ENCODE measurements around the gene BPTF. TPM values are rescaled to one million over a fixed set of nuclear protein-coding genes. Genes with fewer than 3 reads are reported as not detected.

The BPTF gene
- total and polyA plus RNA-seq, 2 of the 13 experiments (the other 11 are each of a cell fraction or from before 2014, with no cell fraction given), result 43.5 to 66.1 TPM

DNA sequence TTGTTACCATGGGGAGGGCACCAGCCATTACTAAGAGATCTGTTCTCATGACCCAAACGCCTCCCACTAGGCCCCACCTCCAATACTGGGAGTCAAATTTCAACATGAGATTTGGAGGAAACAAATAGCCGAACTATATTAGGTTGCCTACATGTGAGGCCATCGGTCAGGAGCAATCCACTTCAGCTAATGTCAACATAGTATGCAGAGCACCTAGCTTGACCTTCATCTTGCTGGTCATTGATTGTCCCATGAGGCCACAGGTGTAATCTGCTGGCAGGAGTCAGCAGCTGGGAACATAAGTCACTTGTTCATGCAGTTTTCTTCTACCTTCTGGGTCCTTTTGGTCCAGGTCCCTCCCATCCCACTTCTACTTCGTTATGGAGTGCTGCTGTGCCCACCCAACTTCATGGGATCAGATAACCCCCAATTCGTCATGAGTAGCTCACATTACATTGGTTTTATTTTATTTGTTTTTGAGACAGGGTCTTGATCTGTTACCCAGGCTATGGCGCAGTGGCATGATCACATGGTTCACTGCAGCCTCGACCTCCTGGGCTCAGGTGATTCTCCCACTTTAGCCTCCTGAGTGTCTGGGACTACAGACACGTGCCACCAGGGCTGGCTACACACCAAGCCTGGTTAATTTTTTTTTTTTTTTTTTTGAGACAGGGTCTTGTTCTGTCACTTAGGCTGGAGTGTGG lies 204.4 kb downstream of the BPTF start (continued):
- TF ChIP-seq MBNL3 (CRISPR knock-in tag; conservative IDR thresholded peaks at IDR 0.05), result no peak
- TF ChIP-seq ZNF841 (CRISPR knock-in tag; IDR thresholded peaks at IDR 0.05; ENCODE audit: borderline replicate concordance), result no peak
- TF ChIP-seq, protein P1, sequence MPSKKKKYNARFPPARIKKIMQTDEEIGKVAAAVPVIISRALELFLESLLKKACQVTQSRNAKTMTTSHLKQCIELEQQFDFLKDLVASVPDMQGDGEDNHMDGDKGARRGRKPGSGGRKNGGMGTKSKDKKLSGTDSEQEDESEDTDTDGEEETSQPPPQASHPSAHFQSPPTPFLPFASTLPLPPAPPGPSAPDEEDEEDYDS (CRISPR knock-in tag; IDR thresholded peaks at IDR 0.05), result peak; percentile 91
- no peak for TF ChIP-seq ZBTB1 (CRISPR knock-in tag; IDR thresholded peaks at IDR 0.05; ENCODE audit: borderline replicate concordance)
- TF ChIP-seq ZSCAN20 (CRISPR knock-in tag; IDR thresholded peaks at IDR 0.05; ENCODE audit: borderline replicate concordance), result no peak
- 0 out of 2 replicates have a peak, but pooled peaks have one; percentile 13 for TF ChIP-seq ZNF383 (CRISPR knock-in tag; IDR thresholded peaks at IDR 0.05; ENCODE audit: borderline replicate concordance)
- TF ChIP-seq ZNF891 (CRISPR knock-in tag; IDR thresholded peaks at IDR 0.05), result no peak
- TF ChIP-seq PAF1 (CRISPR knock-in tag; IDR thresholded peaks at IDR 0.05), result no peak
- TF ChIP-seq, protein P2, sequence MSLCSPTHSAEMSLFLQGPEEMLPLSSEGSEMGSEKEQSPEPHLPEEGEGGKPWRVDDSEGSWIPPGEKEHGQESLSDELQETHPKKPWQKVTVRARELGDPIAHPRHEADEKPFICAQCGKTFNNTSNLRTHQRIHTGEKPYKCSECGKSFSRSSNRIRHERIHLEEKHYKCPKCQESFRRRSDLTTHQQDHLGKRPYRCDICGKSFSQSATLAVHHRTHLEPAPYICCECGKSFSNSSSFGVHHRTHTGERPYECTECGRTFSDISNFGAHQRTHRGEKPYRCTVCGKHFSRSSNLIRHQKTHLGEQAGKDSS (CRISPR knock-in tag; IDR thresholded peaks at IDR 0.05; ENCODE audit: borderline replicate concordance, low read depth), result 0 out of 2 replicates have a peak, but pooled peaks have one; percentile 81
- no peak; the same call in 1 of the 2 replicates for TF ChIP-seq ZNF616 (CRISPR knock-in tag; IDR thresholded peaks at IDR 0.05; ENCODE audit: low read depth)
- peak in 1 of 2 experiments; percentile 74; a peak in 1 of 4 replicates for TF ChIP-seq KLF16 (CRISPR knock-in tag; IDR thresholded peaks at IDR 0.05)
- TF ChIP-seq, protein P3, sequence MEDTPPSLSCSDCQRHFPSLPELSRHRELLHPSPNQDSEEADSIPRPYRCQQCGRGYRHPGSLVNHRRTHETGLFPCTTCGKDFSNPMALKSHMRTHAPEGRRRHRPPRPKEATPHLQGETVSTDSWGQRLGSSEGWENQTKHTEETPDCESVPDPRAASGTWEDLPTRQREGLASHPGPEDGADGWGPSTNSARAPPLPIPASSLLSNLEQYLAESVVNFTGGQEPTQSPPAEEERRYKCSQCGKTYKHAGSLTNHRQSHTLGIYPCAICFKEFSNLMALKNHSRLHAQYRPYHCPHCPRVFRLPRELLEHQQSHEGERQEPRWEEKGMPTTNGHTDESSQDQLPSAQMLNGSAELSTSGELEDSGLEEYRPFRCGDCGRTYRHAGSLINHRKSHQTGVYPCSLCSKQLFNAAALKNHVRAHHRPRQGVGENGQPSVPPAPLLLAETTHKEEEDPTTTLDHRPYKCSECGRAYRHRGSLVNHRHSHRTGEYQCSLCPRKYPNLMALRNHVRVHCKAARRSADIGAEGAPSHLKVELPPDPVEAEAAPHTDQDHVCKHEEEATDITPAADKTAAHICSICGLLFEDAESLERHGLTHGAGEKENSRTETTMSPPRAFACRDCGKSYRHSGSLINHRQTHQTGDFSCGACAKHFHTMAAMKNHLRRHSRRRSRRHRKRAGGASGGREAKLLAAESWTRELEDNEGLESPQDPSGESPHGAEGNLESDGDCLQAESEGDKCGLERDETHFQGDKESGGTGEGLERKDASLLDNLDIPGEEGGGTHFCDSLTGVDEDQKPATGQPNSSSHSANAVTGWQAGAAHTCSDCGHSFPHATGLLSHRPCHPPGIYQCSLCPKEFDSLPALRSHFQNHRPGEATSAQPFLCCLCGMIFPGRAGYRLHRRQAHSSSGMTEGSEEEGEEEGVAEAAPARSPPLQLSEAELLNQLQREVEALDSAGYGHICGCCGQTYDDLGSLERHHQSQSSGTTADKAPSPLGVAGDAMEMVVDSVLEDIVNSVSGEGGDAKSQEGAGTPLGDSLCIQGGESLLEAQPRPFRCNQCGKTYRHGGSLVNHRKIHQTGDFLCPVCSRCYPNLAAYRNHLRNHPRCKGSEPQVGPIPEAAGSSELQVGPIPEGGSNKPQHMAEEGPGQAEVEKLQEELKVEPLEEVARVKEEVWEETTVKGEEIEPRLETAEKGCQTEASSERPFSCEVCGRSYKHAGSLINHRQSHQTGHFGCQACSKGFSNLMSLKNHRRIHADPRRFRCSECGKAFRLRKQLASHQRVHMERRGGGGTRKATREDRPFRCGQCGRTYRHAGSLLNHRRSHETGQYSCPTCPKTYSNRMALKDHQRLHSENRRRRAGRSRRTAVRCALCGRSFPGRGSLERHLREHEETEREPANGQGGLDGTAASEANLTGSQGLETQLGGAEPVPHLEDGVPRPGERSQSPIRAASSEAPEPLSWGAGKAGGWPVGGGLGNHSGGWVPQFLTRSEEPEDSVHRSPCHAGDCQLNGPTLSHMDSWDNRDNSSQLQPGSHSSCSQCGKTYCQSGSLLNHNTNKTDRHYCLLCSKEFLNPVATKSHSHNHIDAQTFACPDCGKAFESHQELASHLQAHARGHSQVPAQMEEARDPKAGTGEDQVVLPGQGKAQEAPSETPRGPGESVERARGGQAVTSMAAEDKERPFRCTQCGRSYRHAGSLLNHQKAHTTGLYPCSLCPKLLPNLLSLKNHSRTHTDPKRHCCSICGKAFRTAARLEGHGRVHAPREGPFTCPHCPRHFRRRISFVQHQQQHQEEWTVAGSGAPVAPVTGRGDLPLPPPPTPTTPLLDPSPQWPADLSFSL (CRISPR knock-in tag; IDR thresholded peaks at IDR 0.05), result no peak
- TF ChIP-seq, protein P4, sequence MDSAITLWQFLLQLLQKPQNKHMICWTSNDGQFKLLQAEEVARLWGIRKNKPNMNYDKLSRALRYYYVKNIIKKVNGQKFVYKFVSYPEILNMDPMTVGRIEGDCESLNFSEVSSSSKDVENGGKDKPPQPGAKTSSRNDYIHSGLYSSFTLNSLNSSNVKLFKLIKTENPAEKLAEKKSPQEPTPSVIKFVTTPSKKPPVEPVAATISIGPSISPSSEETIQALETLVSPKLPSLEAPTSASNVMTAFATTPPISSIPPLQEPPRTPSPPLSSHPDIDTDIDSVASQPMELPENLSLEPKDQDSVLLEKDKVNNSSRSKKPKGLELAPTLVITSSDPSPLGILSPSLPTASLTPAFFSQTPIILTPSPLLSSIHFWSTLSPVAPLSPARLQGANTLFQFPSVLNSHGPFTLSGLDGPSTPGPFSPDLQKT (CRISPR knock-in tag; IDR thresholded peaks at IDR 0.05; ENCODE audit: borderline replicate concordance), result no peak
- TF ChIP-seq, protein P5, sequence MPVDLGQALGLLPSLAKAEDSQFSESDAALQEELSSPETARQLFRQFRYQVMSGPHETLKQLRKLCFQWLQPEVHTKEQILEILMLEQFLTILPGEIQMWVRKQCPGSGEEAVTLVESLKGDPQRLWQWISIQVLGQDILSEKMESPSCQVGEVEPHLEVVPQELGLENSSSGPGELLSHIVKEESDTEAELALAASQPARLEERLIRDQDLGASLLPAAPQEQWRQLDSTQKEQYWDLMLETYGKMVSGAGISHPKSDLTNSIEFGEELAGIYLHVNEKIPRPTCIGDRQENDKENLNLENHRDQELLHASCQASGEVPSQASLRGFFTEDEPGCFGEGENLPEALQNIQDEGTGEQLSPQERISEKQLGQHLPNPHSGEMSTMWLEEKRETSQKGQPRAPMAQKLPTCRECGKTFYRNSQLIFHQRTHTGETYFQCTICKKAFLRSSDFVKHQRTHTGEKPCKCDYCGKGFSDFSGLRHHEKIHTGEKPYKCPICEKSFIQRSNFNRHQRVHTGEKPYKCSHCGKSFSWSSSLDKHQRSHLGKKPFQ (CRISPR knock-in tag; IDR thresholded peaks at IDR 0.05; ENCODE audit: insufficient replicate concordance), result no peak
- no peak for TF ChIP-seq ARHGAP35 (CRISPR knock-in tag; IDR thresholded peaks at IDR 0.05; ENCODE audit: borderline replicate concordance)
- TF ChIP-seq MXD4 (CRISPR knock-in tag; IDR thresholded peaks at IDR 0.05), result no peak
- no peak for TF ChIP-seq ZNF101 (CRISPR knock-in tag; IDR thresholded peaks at IDR 0.05; ENCODE audit: borderline replicate concordance, low read depth)
- TF ChIP-seq ZEB1 (IDR thresholded peaks at IDR 0.05; ENCODE audit: insufficient replicate concordance, low read depth), result peak; percentile 69

Data from HepG2 (cell line).